Central memory CD4-positive, alpha-beta T cell (primary cell): ENCODE measurements around the gene LMO2.
A peak's percentile ranks its signal among the peaks of the same experiment; 100 is the strongest.

ENCODE experiments used
- DNase-seq: peaks from one replicate; pipeline ENCODE4 v3.0.0; 2022

Gene LMO2

DNA sequence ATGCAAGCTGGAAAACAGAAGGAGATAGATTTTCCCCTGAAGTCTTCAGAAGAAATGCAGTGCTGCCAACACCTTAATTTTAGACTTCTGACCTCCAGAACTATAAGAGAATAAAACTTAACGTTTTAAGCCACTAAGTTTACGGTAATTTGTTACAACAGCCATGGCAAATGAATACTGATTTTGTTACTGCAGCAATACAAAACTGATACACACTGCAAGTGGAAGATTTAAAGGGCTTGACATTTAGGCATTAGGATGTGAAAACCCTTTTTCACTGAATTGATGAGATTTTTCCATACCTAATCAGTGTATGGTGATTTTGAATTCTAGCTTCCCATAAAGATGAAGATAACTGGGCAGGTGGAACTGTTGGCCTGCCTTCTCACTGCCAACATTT lies 22.1 kb upstream of the LMO2 start:
- no peak for DNase-seq

- DNase-seq: no peak
Observed at GRCh38 chr11:33912405-33913361, 20.8 kb upstream of the LMO2 start.

DNA sequence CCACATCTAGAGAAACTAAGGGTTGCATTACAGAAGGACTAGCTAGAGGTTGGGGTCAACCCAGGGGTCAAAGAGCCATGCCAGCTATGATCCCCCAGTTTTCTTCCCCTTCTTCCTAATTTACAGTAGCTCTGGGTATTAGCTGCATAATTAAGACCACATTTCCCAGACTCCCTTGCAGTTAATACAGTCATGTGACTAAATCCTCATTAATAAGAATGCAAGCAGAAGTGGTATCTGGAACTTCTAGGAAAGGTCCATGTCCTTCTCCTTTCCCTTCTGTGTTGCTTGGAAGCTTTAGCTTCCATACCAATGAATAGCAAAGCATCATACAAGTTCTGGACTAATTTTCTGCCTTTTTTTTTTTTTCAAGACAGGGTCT lies 19.1 kb upstream of the LMO2 start:
- DNase-seq: no peak

- DNase-seq: no peak
Observed at GRCh38 chr11:33910296-33910957, 18.6 kb upstream of the LMO2 start.

DNA sequence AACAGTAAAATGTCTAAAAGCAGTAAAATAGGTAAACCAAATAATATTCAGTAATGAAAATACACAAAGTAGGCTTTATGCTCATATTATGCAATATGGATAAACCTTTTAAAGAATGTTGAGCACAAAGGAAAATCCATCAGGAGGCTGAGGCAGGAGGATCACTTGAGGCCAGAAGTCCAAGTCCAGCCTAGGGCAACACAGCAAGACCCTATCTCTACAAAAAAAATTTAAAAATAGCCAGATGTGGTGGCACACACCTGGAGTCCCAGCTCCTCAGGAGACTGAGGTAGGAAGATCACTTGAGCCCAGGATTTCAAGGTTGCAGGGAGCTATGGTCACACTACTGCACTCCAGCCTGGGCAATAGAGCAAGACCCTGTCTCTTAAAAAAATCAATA lies 17.7 kb upstream of the LMO2 start:
- no peak for DNase-seq

GRCh38 chr11:33909150-33909549 lies 17.3 kb upstream of the LMO2 start:
- no peak for DNase-seq

GRCh38 chr11:33907421-33907820 lies 15.5 kb upstream of the LMO2 start:
- no peak for DNase-seq

- no peak for DNase-seq
Observed at GRCh38 chr11:33906484-33907186, 14.8 kb upstream of the LMO2 start.

GRCh38 chr11:33904102-33904501 lies 12.2 kb upstream of the LMO2 start:
- no peak for DNase-seq

- DNase-seq: no peak
Observed at GRCh38 chr11:33900159-33900840, 8.4 kb upstream of the LMO2 start.

DNA sequence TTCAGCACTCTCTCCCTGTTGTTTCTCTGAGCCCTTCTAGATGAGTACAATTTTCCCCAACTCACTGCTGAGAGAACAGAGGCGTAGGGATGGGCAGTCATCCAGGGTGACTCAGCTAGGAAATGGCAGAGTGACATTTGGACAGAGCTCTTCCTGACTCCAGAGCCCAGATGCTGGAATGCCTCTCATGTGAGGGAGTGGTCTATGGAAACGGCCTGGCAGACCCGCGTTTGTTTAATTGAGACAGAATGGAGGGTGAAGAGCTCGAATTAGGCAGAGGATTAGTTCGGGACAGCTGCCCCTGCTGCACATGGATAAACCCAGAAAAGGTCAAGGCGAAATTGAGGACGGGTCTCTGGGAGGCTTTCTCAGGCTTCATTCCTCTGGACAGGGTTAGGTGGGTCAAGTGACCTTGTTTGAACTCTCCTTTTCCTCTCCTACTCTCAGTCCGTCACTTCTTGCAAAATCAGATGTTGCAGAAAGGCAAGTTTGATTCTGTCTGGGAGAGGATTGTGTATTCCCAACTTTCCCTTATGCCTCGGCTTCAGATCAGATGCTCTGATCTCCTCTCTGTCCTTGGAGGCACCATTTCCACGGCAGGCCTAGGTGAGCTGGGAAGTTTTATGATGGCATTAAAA lies 7.6 kb upstream of the LMO2 start:
- DNase-seq: no peak

- DNase-seq: no peak
Observed at GRCh38 chr11:33898957-33899356, 7.1 kb upstream of the LMO2 start.

- DNase-seq: no peak
Observed at GRCh38 chr11:33897761-33898375, 6.0 kb upstream of the LMO2 start.

DNA sequence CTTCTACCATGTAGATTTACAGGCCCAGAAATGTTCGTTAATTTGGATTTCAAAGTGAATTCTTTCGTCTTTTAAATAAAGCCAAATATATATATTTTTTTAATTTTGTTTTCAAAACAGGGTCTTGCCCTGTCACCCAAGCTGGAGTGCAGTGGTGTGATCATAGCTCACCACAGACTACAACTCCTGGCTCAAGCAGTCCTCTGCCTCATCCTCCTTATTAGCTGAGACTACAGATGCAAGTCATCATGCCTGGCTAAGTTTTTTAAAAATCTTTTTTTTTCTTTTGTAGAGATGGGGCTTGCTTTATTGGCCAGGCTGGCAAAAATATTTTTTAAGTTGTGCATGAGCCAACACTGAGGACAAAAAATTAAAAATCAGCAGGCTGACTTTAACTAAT lies 5.0 kb upstream of the LMO2 start:
- DNase-seq: no peak

DNA sequence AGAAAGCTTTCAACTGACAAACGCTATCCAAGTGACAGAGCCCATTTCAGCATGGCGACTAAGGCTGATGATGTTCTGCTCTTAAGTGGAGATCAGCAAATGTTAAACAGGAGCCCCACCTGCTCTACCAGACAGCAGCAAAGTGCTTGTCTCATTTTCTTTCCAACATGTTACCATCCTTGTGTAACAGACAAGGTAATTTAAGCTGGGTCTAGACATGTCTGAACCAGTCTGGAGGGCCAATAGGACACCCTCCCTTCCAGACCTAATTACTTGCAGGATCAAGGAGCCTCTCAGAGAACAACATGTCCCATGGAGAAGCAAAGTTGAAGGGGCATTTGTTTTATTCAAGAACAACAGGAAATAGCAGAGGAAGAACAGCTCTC lies 3.9 kb upstream of the LMO2 start:
- no peak for DNase-seq

GRCh38 chr11:33894398-33894746 lies 2.5 kb upstream of the LMO2 start:
- no peak for DNase-seq

DNA sequence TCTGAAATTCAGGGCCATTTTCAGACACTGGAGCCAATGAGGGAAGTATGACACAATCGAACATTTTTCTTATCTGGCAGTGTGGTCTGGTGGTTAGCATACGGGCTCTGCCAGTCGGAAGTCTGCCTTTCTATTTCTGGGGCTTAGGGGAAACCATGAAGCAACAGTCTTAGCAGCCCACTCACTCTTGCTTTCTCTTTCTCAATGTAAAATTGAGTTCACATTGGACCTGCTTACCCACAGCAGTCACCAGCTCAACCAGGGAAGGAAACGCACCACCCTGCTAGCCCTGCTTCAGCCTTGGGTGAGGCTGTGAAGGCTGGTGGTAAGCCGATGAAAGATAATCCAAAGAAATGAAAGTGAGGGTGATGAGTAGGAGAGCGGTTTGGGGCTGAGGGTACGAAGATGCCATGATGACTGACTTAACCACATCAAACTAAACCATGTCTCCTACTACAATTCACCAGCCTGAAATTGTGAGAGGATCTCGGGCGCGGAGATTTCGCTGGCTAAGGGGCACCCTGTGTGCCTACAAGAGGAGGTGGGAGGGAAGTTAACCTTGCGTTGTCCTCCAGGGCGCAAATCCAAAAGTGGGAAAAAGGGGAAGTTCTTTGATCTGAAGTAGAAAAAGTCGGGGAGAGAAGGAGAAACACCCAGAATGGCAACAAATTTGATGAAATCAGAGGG lies 2.0 kb upstream of the LMO2 start:
- peak; percentile 71 for DNase-seq

GRCh38 chr11:33892906-33893594 lies 1.2 kb upstream of the LMO2 start:
- no peak for DNase-seq

- DNase-seq: no peak
Observed at GRCh38 chr11:33889821-33890378, 2.0 kb downstream of the LMO2 start.

- no peak for DNase-seq
Observed at GRCh38 chr11:33889296-33889695, 2.6 kb downstream of the LMO2 start.

GRCh38 chr11:33887886-33888285 lies 4.0 kb downstream of the LMO2 start:
- no peak for DNase-seq
